Measurements from ENCODE around the gene POU6F2.

Gene POU6F2

DNA sequence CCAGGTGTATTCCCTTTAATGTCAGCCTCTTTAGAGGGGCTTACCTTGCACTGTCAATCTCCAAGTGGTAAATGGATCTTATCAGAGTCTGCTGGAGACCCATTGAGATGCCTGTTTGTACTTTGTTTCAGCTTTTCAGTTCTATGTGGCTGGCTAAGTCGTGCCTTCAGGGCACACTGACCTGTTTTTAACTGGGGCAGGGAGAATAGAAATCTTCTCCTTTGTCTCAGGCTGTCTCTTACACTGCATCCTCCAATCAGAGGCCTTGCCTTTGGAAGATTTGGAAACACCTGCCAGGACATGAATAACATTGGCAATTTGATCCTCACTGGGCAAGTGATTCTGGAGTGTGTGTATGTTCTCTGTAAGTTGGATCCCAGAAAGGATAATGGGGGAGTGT lies 65.0 kb downstream of the POU6F2 start:
- DNase-seq (ENCODE audit: low read depth) = no peak
- TF ChIP-seq, protein P1, sequence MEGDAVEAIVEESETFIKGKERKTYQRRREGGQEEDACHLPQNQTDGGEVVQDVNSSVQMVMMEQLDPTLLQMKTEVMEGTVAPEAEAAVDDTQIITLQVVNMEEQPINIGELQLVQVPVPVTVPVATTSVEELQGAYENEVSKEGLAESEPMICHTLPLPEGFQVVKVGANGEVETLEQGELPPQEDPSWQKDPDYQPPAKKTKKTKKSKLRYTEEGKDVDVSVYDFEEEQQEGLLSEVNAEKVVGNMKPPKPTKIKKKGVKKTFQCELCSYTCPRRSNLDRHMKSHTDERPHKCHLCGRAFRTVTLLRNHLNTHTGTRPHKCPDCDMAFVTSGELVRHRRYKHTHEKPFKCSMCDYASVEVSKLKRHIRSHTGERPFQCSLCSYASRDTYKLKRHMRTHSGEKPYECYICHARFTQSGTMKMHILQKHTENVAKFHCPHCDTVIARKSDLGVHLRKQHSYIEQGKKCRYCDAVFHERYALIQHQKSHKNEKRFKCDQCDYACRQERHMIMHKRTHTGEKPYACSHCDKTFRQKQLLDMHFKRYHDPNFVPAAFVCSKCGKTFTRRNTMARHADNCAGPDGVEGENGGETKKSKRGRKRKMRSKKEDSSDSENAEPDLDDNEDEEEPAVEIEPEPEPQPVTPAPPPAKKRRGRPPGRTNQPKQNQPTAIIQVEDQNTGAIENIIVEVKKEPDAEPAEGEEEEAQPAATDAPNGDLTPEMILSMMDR (conservative IDR thresholded peaks at IDR 0.05; ENCODE audit: low read depth, low read length) = no peak
- no peak overlapping the region for H3K4me3 ChIP-seq (ENCODE audit: low read depth, low read length)

DNA sequence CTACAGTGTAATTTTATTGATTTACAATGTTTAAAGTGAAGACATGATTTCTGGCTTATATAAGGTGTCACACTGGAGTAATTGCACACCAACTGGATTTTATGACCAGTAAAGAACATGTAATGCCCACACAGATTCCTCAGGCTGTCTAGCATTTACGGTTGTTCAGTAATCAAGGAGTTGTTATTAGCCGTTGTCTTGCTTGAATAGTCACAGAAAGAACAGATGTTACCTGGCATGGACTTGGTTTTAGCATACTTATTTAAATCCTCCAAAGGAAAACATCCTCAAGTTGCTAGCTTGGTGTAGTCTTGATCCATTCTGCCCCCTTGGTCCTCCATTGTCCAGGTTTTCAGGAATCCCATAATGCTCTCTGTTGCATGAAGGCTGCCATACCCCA lies 65.8 kb downstream of the POU6F2 start:
- no peak overlapping the region for H3K4me3 ChIP-seq (ENCODE audit: low read depth, low read length)
- TF ChIP-seq, protein P1 (conservative IDR thresholded peaks at IDR 0.05; ENCODE audit: low read depth, low read length) = no peak
- DNase-seq (ENCODE audit: low read depth) = no peak

DNA sequence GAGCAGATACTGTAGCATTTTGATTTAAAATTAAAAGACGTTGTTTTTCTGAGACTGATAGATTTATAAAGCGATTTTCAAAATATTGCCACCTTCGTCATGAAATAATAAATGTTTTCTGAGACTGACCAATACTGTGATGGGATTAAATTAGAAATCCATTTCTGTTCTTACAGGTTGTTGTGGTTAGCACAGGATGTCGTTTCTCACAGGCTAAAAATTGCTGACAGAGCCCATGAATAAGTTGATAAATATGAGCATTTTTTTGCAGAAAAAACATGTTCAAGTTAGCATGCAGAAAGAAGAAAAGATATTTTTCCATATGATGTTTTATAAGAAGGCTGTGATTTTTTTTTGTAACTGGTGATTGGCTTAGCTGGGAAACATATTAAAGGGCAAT lies 66.8 kb downstream of the POU6F2 start:
- TF ChIP-seq, protein P1 (conservative IDR thresholded peaks at IDR 0.05; ENCODE audit: low read depth, low read length) = no peak
- no peak for DNase-seq (ENCODE audit: low read depth)
- no peak overlapping the region for H3K4me3 ChIP-seq (ENCODE audit: low read depth, low read length)

DNA sequence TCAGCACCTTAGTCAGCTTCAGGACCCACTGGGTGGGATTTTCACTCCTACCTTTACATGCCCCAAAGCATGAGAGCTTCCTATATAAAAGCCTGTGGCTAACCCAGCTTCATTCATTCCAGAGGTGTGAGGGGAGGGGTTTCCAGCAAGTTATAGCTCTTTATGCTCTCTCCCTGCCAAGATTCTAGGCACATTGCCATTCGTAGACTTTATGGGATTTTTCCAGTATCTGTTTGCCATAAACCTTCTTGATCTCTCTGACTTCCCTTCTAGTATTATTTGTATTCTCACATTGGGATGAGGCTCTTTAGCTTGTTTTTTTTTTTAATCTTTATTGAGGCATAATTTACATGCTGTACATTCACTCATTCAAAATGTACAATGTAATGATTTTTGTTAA lies 67.5 kb downstream of the POU6F2 start:
- no peak for DNase-seq (ENCODE audit: low read depth)
- no peak overlapping the region for H3K4me3 ChIP-seq (ENCODE audit: low read depth, low read length)
- TF ChIP-seq, protein P1 (conservative IDR thresholded peaks at IDR 0.05; ENCODE audit: low read depth, low read length) = no peak

DNA sequence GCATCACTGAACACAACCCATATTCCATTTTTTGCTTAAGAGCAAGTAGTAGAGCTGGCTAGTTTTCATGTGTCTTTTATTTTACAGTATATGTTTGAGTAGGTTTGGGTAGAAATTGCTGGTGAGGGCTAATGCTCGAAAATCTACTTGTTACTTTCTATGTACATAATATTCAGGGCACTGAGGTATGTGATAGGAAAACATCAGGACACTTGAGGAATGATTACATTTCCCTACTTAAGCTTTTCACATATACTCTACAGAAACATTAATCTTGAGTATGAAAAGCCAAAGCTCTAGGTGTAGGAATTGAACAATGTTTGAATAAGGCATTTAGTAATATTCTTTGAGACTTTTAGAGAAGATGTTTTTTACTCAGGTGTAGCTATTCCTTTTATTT lies 73.6 kb downstream of the POU6F2 start:
- H3K4me3 ChIP-seq (ENCODE audit: low read depth, low read length) = no peak overlapping the region
- no peak for DNase-seq (ENCODE audit: low read depth)
- TF ChIP-seq, protein P1 (conservative IDR thresholded peaks at IDR 0.05; ENCODE audit: low read depth, low read length) = no peak

DNA sequence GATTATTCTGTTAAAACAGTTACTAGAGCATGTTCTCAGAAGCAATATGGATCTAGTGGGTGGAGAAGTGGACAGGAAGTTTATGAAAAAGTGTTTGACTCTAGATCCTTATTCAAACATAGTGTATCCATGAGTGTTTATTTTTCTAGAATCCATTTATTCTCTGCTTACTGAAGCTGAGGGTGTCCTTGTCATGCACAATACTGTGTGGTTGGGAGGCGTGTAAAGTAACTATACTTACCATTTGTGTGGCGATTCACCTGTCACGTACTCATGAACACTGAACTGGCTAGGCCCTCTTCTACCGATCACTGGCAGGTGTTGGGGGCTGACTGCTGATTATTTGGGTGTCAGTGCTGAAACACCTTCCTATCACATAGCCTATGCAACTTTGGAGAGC lies 74.0 kb downstream of the POU6F2 start:
- no peak for DNase-seq (ENCODE audit: low read depth)
- TF ChIP-seq, protein P1 (conservative IDR thresholded peaks at IDR 0.05; ENCODE audit: low read depth, low read length) = no peak
- H3K4me3 ChIP-seq (ENCODE audit: low read depth, low read length) = no peak overlapping the region

DNA sequence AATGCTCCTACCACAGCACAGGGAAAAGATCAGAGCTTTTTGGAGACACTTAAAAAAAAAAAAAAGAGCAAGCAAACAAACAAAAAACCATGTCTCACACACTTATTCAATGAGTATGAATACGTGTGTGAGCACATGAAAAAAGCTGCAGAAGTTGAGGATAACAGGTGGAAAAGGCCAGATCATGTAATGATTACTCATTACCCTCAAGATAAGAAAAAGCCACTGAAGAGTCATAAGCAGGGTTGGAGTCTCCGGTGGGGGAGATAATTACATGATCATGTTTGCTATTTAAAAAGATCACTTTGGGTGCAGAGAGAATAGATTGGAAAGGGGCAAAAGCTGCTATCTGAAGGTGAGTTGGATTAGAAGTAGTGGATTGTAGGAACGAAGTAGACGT lies 77.0 kb downstream of the POU6F2 start:
- TF ChIP-seq, protein P1 (conservative IDR thresholded peaks at IDR 0.05; ENCODE audit: low read depth, low read length) = no peak
- no peak for DNase-seq (ENCODE audit: low read depth)
- no peak overlapping the region for H3K4me3 ChIP-seq (ENCODE audit: low read depth, low read length)

Data from choroid plexus epithelial cell (primary cell).